WI38 (cell line): Measurements from ENCODE around the gene INSYN1.

Experiments used
- H3K4me3 ChIP-seq: 2 replicates; pipeline ENCODE4 v1.5.1; 2011; ENCODE audit warnings: low read depth, mild to moderate bottlenecking, control low read depth, low read length
- CTCF ChIP-seq: IDR thresholded peaks from 2 replicates; pipeline ENCODE4 v1.5.1; 2012; ENCODE audit warnings: low read depth, mild to moderate bottlenecking, control low read depth, low read length

Gene INSYN1

GRCh38 chr15:73700041-73700842 is 52.9 kb downstream of the INSYN1 start:
- peak; percentile 82 for TF ChIP-seq CTCF
- H3K4me3 ChIP-seq, result no peak overlapping the region

GRCh38 chr15:73699249-73700040 is 53.7 kb downstream of the INSYN1 start:
- no peak overlapping the region for H3K4me3 ChIP-seq
- no peak for TF ChIP-seq CTCF

DNA sequence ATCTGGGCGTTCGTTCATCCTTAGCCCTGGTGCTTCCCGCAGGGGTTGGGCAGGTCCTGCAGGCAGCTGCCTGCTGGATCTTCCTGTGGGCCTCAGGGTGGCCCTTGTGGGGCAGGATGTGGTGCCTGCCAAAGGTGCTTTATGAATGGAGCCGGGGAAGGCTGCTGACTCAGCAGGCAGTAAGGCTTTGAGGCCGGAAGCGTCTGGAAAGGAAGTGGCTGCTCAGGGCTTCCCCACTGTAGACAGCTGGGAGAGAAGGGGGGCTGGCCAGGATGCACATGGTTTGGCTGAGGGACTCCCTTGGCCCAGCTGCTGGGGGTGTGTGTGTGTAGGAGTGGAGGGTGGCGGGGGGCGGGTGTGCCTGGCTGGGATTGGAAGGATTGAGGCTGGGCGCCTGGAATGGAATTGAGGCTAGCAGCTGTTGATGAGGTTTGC is 56.1 kb downstream of the INSYN1 start:
- H3K4me3 ChIP-seq, result no peak overlapping the region
- no peak for TF ChIP-seq CTCF

- no peak for TF ChIP-seq CTCF
- no peak overlapping the region for H3K4me3 ChIP-seq
Measured at GRCh38 chr15:73696641-73697001, 56.5 kb downstream of the INSYN1 start.

- no peak overlapping the region for H3K4me3 ChIP-seq
- TF ChIP-seq CTCF, result no peak
Measured at GRCh38 chr15:73695773-73696640, 57.1 kb downstream of the INSYN1 start.

DNA sequence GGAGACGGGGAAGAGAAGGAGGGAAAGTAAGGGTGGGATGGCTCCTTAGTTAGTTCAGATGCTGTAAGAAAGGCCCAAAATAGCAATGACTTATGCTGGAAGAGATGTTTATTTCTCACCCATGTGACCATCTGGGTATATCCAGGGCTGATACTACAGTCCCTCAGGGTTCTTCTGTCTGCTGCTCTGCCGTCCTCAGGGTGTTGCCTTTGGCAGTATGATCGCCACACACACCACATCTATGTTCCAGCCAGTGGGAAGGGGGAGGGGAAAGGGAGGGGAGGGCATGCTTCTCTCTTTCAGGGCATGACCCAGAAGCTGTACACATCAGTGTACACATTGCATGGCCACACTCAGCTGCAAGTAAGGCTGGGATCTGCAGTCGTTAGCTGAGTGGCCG is 58.7 kb downstream of the INSYN1 start:
- H3K4me3 ChIP-seq, result no peak overlapping the region
- no peak for TF ChIP-seq CTCF

DNA sequence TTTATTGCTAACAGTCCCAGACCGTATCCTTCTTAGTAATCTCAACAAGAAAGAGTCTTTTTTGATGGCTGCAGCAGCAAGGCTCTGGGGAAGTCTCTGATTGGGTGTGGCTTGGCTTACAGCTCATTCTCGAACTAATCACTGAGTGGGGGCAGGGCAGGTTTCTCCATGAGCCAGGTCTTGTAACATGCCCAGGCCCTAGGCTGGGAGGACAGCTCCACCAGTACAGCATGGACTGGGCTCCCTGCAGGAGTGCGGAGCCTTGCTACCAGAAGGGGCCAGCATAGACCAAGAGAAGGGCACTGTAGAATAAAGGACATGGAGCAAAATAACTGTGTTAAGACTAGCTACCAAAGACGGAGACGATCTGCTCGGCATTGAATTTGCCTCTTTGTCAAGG is 61.8 kb downstream of the INSYN1 start:
- no peak for TF ChIP-seq CTCF
- no peak overlapping the region for H3K4me3 ChIP-seq
